Sigmoid colon (tissue), 4 donors: ENCODE results near the gene ITGA7.

Experiments used
- CTCF ChIP-seq, 4 experiments: fragments of 450-650 bp in 3 of 4; fragments of 200-600 bp in 1 of 4; IDR thresholded peaks; one replicate each; pipeline ENCODE4 v1.5.1; 2016 to 2019; ENCODE audit warnings: antibody characterized with exemption in 4 of 4, mild to moderate bottlenecking in 3 of 4, moderate library complexity in 2 of 4
- EP300 ChIP-seq, 4 donors: sonication (generic); formaldehyde crosslinking; IDR thresholded peaks; one replicate each; pipeline ENCODE4 v1.6.1; 2017; ENCODE audit warnings: antibody characterized with exemption in 4 of 4
- POLR2A ChIP-seq, 2 donors: fragments of 450-650 bp; IDR thresholded peaks; one replicate each; pipeline ENCODE4 v1.6.1; 2016; ENCODE audit warnings: antibody characterized with exemption in 2 of 2, mild to moderate bottlenecking in 2 of 2, moderate library complexity in 2 of 2
- POLR2AphosphoS5 ChIP-seq, 4 donors: sonication (generic); formaldehyde crosslinking; IDR thresholded peaks; one replicate each; pipeline ENCODE4 v1.6.1; 2017; ENCODE audit warnings: antibody characterized with exemption in 4 of 4

DNA sequence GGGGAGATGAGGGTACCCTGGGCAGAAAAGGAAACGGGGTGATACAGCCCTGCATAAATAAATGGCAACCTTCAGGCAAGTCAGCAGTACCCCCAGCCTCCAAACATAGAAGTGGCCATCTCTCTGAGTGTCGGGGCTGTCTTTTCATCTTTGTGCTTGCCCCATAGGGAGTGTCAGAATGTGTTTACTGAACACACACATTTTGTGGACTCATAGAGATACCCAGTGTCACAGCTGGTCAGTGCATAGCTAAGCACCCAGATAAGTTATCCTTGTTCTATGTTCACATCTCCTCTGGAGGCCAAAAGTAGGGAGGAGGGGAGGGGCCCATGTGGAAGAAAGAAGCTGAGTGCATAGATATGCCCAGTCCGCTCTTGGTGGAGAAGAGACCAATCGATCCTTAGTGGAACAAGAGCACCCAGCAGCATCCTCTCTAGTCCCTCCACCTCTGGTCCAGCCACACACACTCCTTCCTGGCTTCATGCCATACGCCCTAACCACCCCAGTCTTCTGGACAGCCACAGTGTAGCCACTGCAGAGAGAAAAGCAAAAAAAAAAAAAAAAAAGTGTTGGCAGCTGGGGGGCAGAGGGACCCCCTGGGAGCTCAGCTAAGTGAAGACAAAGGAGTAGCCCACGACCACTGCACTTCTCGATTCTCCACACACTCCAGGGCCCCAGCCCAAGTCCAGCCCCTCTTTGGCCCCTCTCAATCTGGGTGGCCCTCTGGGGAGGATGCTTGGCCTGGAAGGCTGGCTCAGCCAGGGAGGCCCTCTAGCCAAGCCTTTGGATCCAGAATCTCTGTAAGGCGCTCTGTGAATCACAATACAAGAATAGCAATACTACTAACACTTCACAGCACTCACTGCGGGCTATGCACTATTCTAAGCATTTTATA is 2.6 kb downstream of the ITGA7 start:
- TF ChIP-seq POLR2AphosphoS5 (IDR thresholded peaks at IDR 0.05) = no peak
- no peak for TF ChIP-seq POLR2A (IDR thresholded peaks at IDR 0.05)
- TF ChIP-seq CTCF (IDR thresholded peaks at IDR 0.05) = no peak
- no peak for TF ChIP-seq EP300 (IDR thresholded peaks at IDR 0.05)
